Liver (tissue), 9 donors: Measurements from ENCODE around the gene ANAPC13. TPM values are rescaled to one million over a fixed set of nuclear protein-coding genes. Genes with fewer than 3 reads are reported as not detected.

Source experiments
- DNase-seq: peaks from one replicate; pipeline ENCODE4 v3.0.0-alpha.2; 2017; ENCODE audit warnings: low spot score
- H3K27ac ChIP-seq, 2 donors: one replicate each; pipeline ENCODE4 v1.7.0; 2013; ENCODE audit warnings: inconsistent platforms in 2 of 2, low read length in 2 of 2, control low read depth in 1 of 2, low read depth in 1 of 2, mild to moderate bottlenecking in 1 of 2
- H3K27me3 ChIP-seq, 4 donors: one replicate each; pipeline versions ENCODE4 v1.6.1 to v1.7.0; 2013; ENCODE audit warnings: low read length in 3 of 4, inconsistent platforms in 1 of 4, mild to moderate bottlenecking in 1 of 4, moderate library complexity in 1 of 4; ENCODE audit not compliant: control insufficient read depth in 4 of 4, insufficient read depth in 4 of 4
- H3K36me3 ChIP-seq, 4 donors: one replicate each; pipeline versions ENCODE4 v1.6.1 to v1.7.0; 2013; ENCODE audit warnings: low read length in 3 of 4, mild to moderate bottlenecking in 3 of 4, low read depth in 1 of 4, moderate library complexity in 1 of 4; ENCODE audit not compliant: control insufficient read depth in 4 of 4, insufficient read depth in 3 of 4
- H3K4me1 ChIP-seq, 4 donors: one replicate each; pipeline versions ENCODE4 v1.6.1 to v1.7.0; 2013; ENCODE audit warnings: low read length in 3 of 4, mild to moderate bottlenecking in 3 of 4, moderate library complexity in 1 of 4; ENCODE audit not compliant: control insufficient read depth in 4 of 4, insufficient read depth in 4 of 4
- H3K4me3 ChIP-seq, 3 donors: one replicate each; pipeline versions ENCODE4 v1.6.1 to v1.7.0; 2013; ENCODE audit warnings: low read length in 3 of 3, control low read depth in 1 of 3, low read depth in 1 of 3, mild to moderate bottlenecking in 1 of 3
- H3K9ac ChIP-seq, 2 donors: one replicate each; pipeline ENCODE4 v1.7.0; 2013; ENCODE audit warnings: low read length in 2 of 2, mild to moderate bottlenecking in 2 of 2, moderate library complexity in 2 of 2, control low read depth in 1 of 2, low read depth in 1 of 2
- H3K9me3 ChIP-seq, 4 donors: one replicate each; pipeline versions ENCODE4 v1.6.1 to v1.7.0; 2013; ENCODE audit warnings: low read length in 3 of 4; ENCODE audit not compliant: control insufficient read depth in 4 of 4
- CTCF ChIP-seq: fragments of 150-350 bp; IDR thresholded peaks from 2 replicates; pipeline ENCODE4 v1.5.1; 2017; ENCODE audit warnings: improper control_type of control experiment, low read depth, low read length; ENCODE audit not compliant: missing input control
- EGR1 ChIP-seq, 2 donors: IDR thresholded peaks; 2 replicates each; pipeline ENCODE4 v1.6.1; 2016 to 2018; ENCODE audit warnings: antibody characterized with exemption in 2 of 2, low read depth in 2 of 2
- FOXA1 ChIP-seq: IDR thresholded peaks from 2 replicates; pipeline ENCODE4 v1.6.1; 2016; ENCODE audit warnings: antibody characterized with exemption
- FOXA2 ChIP-seq: IDR thresholded peaks from 2 replicates; pipeline ENCODE4 v1.6.1; 2016; ENCODE audit warnings: antibody characterized with exemption
- JUND ChIP-seq, 2 donors: IDR thresholded peaks; 2 replicates each; pipeline ENCODE4 v1.6.1; 2016; ENCODE audit warnings: antibody characterized with exemption in 2 of 2
- MAX ChIP-seq: IDR thresholded peaks from 2 replicates; pipeline ENCODE4 v1.6.1; 2016; ENCODE audit warnings: antibody characterized with exemption
- REST ChIP-seq: IDR thresholded peaks from 2 replicates; pipeline ENCODE4 v1.6.1; 2016; ENCODE audit warnings: antibody characterized with exemption, mild to moderate bottlenecking
- SP1 ChIP-seq: IDR thresholded peaks from 2 replicates; pipeline ENCODE4 v1.6.1; 2018; ENCODE audit warnings: antibody characterized with exemption, mild to moderate bottlenecking
- YY1 ChIP-seq: IDR thresholded peaks from 2 replicates; pipeline ENCODE4 v1.6.1; 2016; ENCODE audit warnings: antibody characterized with exemption, mild to moderate bottlenecking
- WGBS: extraction: QIAGEN DNeasy Blood & Tissue Kit; methylation state at CpG from one replicate; pipeline ENCODE4 v1.1.7; 2013; 5-methylcytosine and 5-hydroxymethylcytosine counted together
- polyA plus RNA-seq, 2 donors: library from polyadenylated mRNA; stranded (reverse) in 1 of 2; unstranded in 1 of 2; fragments of 200-250 nt in 1 of 2; fragments of >200 nt in 1 of 2; fragmentation: Nextera tagmentation in 1 of 2; extraction: Ambion mirVana in 1 of 2; gene quantifications; one replicate each; pipeline versions ENCODE4 v1.2.1 to v1.2.3, GENCODE V29; 2013 to 2015
- total RNA-seq, 2 donors: library from RNA; depleted of rRNA; stranded (reverse); fragments of >200 nt; gene quantifications; one replicate each; pipeline ENCODE4 v1.2.3, GENCODE V29; 2014
- donor health status: healthy.
- donor health status: healthy.
- donor health status: healthy.
- donor health status: healthy.
- donor health status: healthy.

ANAPC13 gene
- total and polyA plus RNA-seq, 4 donors = 20.9 to 80.9 (median 38.2) TPM

- no peak for DNase-seq
- no peaks in the 10 kb centered on the region for H3K27me3 ChIP-seq
- 94% methylated on average over 1 of the region's 1 CpG for WGBS
- no peaks in the 10 kb centered on the region for H3K36me3 ChIP-seq
- no peak overlapping the region for H3K27ac ChIP-seq
- H3K4me3 ChIP-seq = no peak overlapping the region
- no peak for TF ChIP-seq FOXA1
- no peak for TF ChIP-seq JUND (IDR thresholded peaks at IDR 0.05)
- TF ChIP-seq EGR1 (IDR thresholded peaks at IDR 0.05; ENCODE audit: low read depth in 2 of 2) = no peak
- no peak for TF ChIP-seq SP1
- no peak for TF ChIP-seq REST
- TF ChIP-seq MAX = no peak
- TF ChIP-seq CTCF = no peak
- no peak for TF ChIP-seq FOXA2
- no peak for TF ChIP-seq YY1
- no peaks in the 10 kb centered on the region for H3K4me1 ChIP-seq
- no peak overlapping the region for H3K9ac ChIP-seq
- no peaks in the 10 kb centered on the region for H3K9me3 ChIP-seq
These were observed 19.5 kb downstream of the ANAPC13 start for GRCh38 chr3:134466331-134466730.

- 84% methylated on average over 8 of the region's 8 CpGs for WGBS
- no peak overlapping the region for H3K9ac ChIP-seq
These were observed 21.0 kb downstream of the ANAPC13 start for GRCh38 chr3:134464689-134465365.

More at GRCh38 chr3:134464689-134465365, 21.0 kb downstream of the ANAPC13 start:
- H3K27me3 ChIP-seq = no peaks in the 10 kb centered on the region
- DNase-seq = no peak
- H3K36me3 ChIP-seq = no peaks in the 10 kb centered on the region
- H3K4me1 ChIP-seq = no peaks in the 10 kb centered on the region
- TF ChIP-seq CTCF = no peak
- no peak overlapping the region for H3K4me3 ChIP-seq
- peak overlapping the region; percentile 60 to 67 for H3K27ac ChIP-seq
- no peaks in the 10 kb centered on the region for H3K9me3 ChIP-seq
